Measurements from ENCODE around the gene SLC4A5. TPM values are rescaled to one million over a fixed set of nuclear protein-coding genes. Genes with fewer than 3 reads are reported as not detected.

The SLC4A5 gene
- total RNA-seq, 1 experiment from 2014 or later = 0.70 TPM

DNA sequence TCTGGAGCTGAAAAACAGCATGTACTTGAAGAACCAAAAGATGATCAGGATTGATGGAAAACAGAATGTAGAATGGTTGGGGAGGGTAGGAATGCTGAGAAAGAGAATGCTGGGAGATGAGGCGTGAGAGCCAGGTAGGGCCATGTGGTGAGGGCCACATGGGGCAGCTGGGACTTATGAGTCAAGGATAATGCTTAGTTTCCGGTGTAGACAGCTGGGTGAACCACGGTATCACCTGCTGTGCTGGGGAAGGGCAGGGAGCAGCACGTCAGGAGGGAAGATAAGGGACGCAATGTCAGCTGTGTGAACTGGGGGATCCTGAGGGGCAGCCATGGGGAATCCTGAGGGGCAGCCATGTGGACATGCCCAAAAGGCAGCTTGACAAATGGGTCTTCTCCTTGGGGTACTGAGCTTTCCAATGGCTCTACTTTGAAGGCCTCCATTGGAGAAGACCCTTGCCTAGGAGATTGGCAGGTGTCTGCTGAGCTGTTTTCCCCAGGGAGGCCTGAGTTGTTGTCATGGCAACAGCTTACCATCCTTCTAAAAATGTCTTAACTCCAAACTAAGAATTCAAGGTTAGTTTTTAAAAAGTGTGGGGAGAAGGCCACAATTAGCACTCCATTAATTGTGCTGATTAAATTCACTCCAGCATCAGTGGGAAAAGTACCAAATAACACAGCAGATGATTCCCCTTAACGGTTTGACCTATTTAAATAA is 93.7 kb downstream of the SLC4A5 start:
- no TSS peak for BruUV-seq (replicated peaks)
- intact Hi-C loops (cut with micrococcal nuclease) = loop anchor here (1.0 to 5.0 kb wide), 4 partner anchors 86 to 338 kb away; no protein-coding TSS in a partner anchor
- TF ChIP-seq, protein P1, sequence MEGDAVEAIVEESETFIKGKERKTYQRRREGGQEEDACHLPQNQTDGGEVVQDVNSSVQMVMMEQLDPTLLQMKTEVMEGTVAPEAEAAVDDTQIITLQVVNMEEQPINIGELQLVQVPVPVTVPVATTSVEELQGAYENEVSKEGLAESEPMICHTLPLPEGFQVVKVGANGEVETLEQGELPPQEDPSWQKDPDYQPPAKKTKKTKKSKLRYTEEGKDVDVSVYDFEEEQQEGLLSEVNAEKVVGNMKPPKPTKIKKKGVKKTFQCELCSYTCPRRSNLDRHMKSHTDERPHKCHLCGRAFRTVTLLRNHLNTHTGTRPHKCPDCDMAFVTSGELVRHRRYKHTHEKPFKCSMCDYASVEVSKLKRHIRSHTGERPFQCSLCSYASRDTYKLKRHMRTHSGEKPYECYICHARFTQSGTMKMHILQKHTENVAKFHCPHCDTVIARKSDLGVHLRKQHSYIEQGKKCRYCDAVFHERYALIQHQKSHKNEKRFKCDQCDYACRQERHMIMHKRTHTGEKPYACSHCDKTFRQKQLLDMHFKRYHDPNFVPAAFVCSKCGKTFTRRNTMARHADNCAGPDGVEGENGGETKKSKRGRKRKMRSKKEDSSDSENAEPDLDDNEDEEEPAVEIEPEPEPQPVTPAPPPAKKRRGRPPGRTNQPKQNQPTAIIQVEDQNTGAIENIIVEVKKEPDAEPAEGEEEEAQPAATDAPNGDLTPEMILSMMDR (IDR thresholded peaks at IDR 0.05; ENCODE audit: unreplicated experiment) = no peak
- H3K4me1 Mint-ChIP-seq (ENCODE audit: insufficient read depth, unreplicated experiment) = peaks cover 5% of the 10 kb centered on the region
- no peak overlapping the region for H3K27ac Mint-ChIP-seq (ENCODE audit: low read depth, unreplicated experiment)
- peaks cover 6% of the 10 kb centered on the region for H3K36me3 Mint-ChIP-seq (ENCODE audit: insufficient read depth, unreplicated experiment)
- DNase-seq (ENCODE audit: unreplicated experiment) = no peak
- ChIA-PET POLR2A (interaction anchor here (0.7 to 1.0 kb wide), 3 partner anchors 52 to 183 kb away, joined by 3 read pairs; partner anchors contain the start of gene MTHFD2), CTCF (interaction anchor here (0.6 to 2.4 kb wide), 42 partner anchors 9 to 588 kb away, joined by 3 to 25 read pairs (median 4); partner anchors contain the start of gene BOLA3)
- H3K27me3 Mint-ChIP-seq (ENCODE audit: insufficient read depth, unreplicated experiment) = peaks cover 9% of the 10 kb centered on the region
- H3K9me3 Mint-ChIP-seq (ENCODE audit: unreplicated experiment) = no peaks in the 10 kb centered on the region
- no peak overlapping the region for H3K4me3 Mint-ChIP-seq (ENCODE audit: unreplicated experiment)

DNA sequence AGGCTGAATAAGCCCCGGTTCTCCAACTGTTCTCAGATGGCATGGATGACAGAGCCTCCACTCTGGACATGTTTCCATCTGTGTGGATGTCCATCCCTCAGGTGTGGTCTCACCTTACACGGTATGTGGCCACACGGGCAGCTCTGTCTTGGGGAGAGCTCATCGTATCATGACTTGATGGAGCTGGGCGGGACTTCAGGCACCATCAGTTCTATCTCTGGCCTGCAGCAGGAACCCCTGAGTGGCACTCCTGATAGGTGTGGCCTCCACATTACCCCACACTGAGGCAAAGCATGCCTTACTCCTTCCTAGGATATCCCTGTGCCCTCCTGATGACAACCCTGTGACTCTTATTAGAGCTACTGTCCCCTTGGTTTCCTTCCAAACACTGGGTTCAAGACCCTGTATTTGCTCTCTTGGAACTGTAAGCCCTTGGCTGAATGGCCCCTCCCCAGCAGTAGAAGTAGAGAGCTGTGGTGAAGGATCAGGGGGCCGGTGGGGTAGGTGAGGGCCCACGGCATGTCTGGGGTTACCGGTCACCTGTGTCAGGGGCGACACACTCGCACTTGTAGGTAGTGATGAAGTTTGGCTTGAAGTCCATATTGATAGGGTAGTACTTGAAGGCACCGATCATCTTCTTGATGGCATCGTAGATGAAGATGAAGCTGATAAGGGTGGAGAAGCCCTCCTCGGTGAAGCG is 96.6 kb downstream of the SLC4A5 start:
- POLR2A ChIA-PET = no interaction called here

DNA sequence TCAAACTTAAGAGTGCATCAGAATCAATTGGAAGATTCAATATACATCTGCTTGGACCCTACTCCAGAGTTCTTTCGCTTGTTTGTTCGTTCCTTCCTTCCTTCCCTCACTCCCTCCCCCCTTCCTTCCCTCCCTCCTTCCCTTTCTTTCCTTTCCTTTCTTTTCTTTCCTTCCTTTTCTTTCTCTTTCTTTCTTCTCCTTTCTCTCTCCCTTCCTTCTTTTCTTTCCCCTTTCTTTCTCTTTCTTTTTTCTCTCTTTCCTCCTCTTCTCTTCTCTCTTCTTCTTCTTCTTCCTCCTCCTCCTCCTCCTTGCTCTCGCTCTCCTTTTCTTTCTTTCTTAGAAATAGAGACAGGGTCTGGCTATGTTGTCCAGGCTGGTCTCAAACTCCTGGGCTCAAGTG is 98.9 kb downstream of the SLC4A5 start:
- Mint-ChIP-seq H3K36me3 (ENCODE audit: insufficient read depth, unreplicated experiment) (peaks cover 4% of the 10 kb centered on the region), H3K27ac (ENCODE audit: low read depth, unreplicated experiment) (no peak overlapping the region), H3K4me1 (ENCODE audit: insufficient read depth, unreplicated experiment) (peaks cover 3% of the 10 kb centered on the region), H3K27me3 (ENCODE audit: insufficient read depth, unreplicated experiment) (no peaks in the 10 kb centered on the region), H3K9me3 (ENCODE audit: unreplicated experiment) (no peaks in the 10 kb centered on the region), H3K4me3 (ENCODE audit: unreplicated experiment) (no peak overlapping the region)
- TF ChIP-seq, protein P1 (IDR thresholded peaks at IDR 0.05; ENCODE audit: unreplicated experiment) = no peak
- ChIA-PET CTCF (interaction anchor here (1.0 to 2.0 kb wide), 2 partner anchors 16 to 91 kb away, joined by 3 to 7 read pairs; no protein-coding TSS in a partner anchor), POLR2A (no interaction called here)
- BruUV-seq (replicated peaks) = no TSS peak
- intact Hi-C loops (cut with micrococcal nuclease) = no loop called here
- no peak for DNase-seq (ENCODE audit: unreplicated experiment)

More for the DNA sequence above, 96.6 kb downstream of the SLC4A5 start:
- no peak for DNase-seq (ENCODE audit: unreplicated experiment)
- H3K9me3 Mint-ChIP-seq (ENCODE audit: unreplicated experiment) = no peaks in the 10 kb centered on the region
- no peak overlapping the region for H3K27ac Mint-ChIP-seq (ENCODE audit: low read depth, unreplicated experiment)
- TF ChIP-seq, protein P1 (IDR thresholded peaks at IDR 0.05; ENCODE audit: unreplicated experiment) = no peak
- H3K4me1 Mint-ChIP-seq (ENCODE audit: insufficient read depth, unreplicated experiment) = peaks cover 5% of the 10 kb centered on the region
- H3K27me3 Mint-ChIP-seq (ENCODE audit: insufficient read depth, unreplicated experiment) = no peaks in the 10 kb centered on the region
- peaks cover 6% of the 10 kb centered on the region for H3K36me3 Mint-ChIP-seq (ENCODE audit: insufficient read depth, unreplicated experiment)
- H3K4me3 Mint-ChIP-seq (ENCODE audit: unreplicated experiment) = no peak overlapping the region
- no TSS peak for BruUV-seq (replicated peaks)
- intact Hi-C loops (cut with micrococcal nuclease) = no loop called here
- CTCF ChIA-PET = interaction anchor here (0.9 to 2.0 kb wide), 6 partner anchors 33 to 420 kb away, joined by 3 to 7 read pairs (median 3); no protein-coding TSS in a partner anchor
